HG02763 (cell line): ENCODE measurements around the gene ZNF562.

Source experiments
- ATAC-seq: cut with Tn5 transposase; IDR thresholded peaks from one replicate; pipeline ENCODE4 v1.9.1; 2021; ENCODE audit warnings: mild to moderate bottlenecking, moderate library complexity; ENCODE audit not compliant: unreplicated experiment

The ZNF562 gene

DNA sequence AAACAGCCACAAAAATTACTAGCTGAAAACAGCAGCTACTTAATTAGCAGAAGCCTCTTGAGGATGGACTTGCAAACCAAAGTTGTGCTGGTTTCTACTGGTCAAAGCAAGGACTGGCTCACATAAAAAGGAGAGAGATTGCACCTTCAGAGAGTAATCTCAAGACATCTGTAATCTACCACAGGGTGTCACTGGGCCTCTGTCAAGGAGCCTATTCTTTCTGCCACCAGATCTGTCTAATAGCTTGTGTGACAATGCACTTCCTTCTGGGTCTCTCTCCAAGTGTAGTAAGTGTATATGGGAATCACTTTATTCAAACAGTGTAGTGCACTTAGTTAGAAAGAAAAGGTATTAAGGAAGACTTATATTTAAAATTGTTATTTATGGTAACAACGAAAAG, 29.4 kb downstream of the ZNF562 start:
- ATAC-seq, result no peak

DNA sequence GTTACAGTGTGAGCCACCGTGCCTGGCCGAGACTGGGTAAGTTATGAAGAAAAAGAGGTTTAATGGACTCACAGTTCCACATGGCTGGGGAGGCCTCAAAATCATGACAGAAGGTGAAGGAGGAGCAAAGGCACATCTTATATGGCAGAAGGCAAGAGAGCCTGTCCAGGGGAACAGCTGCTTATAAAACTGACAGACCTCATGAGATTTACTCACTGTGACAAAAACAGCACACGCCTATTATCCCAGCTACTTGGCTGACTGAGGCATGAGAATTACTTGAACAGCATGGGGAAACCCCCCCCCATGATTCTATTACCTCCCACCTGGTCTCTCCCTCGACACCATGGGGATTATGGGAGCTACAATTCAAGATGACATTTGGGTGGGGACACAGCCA, 30.4 kb downstream of the ZNF562 start:
- no peak for ATAC-seq

DNA sequence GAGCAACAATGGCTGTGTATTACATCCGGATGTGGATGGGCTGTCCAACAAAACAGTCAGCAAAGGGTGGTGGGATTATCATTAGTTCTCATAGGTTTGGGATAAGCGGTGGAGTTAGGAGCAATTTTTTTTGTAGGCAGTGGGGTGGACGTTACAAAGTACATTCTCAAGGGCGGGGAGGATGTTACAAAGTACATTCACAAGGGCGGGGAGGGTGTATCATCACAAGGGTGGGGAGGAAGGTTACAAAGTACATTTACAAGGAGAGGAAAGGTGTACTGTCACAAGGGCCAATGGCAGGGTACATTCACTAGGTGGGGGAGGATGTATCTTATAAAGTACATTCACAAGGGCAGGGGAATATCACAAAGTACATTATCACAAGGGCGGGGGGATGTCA, 33.1 kb downstream of the ZNF562 start:
- no peak for ATAC-seq

DNA sequence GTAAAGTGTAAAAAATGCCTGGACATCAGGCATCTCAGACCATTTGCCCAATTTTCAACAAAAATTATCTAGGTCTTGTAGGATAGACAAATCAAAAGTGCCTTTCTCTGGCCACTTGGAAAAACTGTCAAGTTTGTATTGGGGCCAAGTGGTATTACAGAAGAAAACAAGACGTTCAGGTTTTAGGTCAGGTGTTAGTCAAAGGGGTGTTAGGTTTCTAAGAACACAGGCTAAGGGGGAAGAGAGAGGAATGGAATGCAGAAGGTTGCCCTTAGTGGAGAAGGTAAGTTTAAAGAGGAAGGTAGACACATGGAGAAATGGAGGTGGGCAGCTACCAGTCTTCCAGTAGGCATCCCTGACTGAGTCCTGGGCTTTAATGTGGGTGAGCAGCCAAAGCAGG, 33.9 kb downstream of the ZNF562 start:
- no peak for ATAC-seq

DNA sequence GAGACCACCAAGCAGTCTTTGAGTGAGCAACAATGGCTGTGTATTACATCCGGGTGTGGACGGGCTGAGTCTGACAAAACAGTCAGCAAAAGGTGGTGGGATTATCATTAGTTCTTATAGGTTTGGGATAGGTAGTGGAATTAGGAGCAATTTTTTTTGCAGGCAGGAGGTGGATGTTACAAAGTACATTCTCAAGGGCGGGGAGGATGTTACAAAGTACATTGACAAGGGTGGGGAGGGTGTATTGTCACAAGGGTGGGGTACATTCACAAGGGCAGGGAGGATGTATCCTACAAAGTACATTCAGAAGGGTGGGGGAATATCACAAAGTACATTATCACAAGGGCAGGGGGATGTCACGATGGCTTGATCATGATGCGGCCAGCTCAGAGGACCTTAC, 38.9 kb downstream of the ZNF562 start:
- ATAC-seq, result no peak

DNA sequence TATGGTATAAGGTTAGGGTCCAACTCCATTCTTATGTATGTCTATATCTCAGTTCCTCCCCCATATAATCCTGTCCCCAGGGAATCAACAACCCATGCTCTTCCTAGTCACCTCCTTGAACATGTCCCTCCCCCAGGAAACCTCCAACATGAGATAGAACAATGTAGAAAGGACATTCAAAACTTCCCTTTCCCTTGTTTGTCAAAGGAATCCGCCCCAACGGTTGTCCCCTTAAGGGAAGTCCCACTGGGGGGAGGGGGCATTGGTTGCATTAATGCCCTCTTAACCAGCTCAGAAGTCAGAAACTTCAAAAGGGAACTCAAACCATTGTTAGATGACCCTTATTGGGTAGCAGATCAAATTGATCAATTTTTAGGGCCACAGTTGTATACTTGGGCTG, 47.0 kb downstream of the ZNF562 start:
- ATAC-seq, result no peak

DNA sequence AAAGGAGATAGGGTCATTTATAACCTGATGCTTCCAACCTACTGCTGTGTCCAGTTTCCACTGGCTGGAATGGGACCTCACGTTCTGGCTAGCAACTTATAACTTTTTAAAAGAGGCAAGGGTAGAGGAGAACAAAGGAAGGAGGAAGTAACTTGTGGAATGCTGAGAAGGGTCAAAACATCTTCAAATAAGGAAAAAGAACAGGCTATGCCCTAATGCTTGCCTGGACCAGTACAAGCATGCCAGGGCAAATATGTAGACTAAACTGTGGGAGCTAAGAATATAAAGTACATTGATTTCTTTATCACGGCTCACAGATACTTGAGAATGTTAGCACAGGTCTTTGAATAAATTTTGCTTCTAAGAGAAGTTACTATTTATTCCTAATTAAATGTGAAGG, 52.4 kb downstream of the ZNF562 start:
- no peak for ATAC-seq

DNA sequence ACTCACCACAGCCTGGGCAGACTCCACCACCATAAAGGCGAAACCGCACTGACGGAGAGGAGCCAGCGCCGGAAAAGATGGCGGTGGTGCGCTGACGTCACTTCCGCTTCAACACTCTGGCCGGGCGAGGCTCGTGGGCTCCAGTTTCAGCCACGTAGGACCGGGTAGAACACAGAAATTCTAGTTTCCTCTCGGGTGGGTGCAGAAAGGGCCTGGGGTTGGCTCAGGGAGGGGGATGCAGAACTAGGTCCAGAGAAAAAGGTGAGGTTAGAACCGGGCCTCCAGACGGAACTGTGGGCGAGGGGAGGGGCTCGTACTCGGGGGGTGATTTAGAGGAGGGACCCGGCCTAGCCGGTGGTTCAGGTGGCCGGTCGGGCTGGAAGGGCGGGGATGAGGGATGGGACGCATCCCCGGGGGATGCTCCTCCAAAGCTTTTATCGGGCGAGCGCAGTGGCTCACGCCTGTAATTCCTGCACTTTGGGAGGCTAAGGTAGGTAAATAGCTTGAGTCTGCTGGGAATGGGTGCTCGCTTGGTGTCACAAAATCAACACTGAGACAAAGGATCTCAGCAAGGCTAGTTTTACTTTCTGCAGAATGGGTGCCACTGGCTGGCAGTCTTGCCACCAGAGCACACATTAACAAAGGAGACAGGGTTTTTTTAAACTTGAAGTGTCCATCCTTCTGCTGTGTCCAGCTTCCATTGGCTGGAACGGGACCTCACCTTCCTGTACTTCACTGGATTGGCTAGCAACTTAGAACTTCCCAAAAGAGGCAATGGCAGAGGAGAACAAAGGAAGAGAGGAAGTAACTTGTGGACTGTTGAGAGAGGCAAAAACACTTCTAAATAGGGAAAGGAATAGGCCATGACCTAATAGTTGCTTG, 53.5 kb downstream of the ZNF562 start, which contains the start of gene ZNF561:
Gene ZNF561, minus strand, starts transcription at position 77 of the 882 bp plus-strand sequence. CDS start 1,776 bp downstream, outside the sequence.
- peak; percentile 84 for ATAC-seq

DNA sequence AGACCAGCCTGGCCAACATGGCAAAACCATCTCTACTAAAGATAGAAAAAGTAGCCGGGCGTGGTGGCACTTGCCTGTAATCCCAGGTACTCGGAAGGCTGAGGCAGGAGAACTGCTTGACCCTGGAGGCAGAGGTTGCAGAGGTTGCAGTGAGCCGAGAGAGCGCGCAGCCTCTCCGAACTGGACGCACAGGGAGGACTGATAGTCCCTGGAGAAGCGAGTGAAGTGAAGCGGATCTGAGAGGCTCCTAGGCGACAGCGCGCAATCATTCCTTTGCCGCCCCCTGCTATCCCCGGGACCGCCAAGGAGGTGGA, 54.1 kb downstream of the ZNF562 start:
- peak; percentile 24 for ATAC-seq

DNA sequence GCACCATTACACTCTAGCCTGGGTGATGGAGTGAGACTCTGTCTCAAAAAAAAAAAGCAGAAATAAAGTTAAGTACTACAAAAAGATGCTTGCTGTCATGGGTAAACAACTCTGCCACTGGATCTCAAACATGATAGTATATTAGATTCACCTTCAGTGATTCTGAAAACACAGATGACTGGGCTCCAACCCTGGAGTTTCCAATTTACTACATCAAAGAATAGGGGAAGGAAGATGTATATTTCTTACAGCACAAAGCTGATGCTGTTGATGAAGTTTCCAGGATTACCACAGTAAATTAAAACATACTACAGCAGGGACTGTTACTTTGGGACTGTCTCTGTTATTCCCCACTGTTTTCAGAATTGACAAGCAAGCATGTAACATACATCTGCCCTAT, 59.1 kb downstream of the ZNF562 start:
- no peak for ATAC-seq

DNA sequence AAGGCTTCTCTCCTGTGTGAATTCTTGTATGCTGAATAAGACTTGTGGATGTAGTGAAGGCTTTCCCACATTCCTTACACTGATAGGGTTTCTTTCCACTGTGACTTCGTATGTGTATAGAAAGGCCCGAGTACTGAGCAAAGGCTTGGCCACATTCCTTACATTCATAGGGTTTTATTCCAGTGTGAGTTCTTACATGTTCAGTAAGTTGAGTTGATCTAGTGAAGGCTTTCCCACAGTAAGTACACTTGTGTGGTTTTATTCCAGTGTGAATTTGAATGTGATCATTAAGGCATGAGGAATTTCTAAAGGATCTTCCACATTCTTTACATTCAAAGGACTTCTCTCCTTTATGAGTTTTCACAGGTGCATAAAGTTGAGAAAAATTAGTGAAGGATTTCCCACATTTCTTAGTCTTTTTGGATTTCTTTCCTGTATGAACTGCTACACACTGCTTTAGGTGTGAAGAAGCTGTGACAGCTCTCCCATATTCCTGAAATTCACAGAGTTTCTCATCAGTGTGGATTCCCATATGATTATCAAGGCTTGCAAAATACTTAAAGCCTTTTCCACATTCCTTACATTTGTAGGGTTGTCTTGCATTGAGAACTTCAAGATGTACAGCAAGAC, 64.3 kb downstream of the ZNF562 start:
- no peak for ATAC-seq

DNA sequence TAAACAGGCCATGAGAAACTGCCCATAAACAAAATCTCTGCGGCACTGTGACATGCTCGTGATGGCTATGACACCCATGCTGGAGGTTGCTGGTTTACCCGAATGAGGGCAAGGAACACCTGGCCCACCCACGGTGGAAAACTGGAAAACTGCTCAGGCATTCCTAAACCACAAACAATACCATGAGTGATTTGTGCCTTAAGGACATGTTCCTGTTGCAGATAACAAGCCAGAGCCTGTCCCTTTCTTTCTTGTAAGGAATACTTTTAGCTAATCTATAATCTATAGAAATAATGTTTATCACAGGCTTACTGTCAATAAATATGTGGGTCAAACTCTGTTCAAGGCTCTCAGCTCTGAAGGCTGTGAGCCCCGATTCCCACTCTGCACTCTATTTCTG, 66.0 kb downstream of the ZNF562 start:
- no peak for ATAC-seq

DNA sequence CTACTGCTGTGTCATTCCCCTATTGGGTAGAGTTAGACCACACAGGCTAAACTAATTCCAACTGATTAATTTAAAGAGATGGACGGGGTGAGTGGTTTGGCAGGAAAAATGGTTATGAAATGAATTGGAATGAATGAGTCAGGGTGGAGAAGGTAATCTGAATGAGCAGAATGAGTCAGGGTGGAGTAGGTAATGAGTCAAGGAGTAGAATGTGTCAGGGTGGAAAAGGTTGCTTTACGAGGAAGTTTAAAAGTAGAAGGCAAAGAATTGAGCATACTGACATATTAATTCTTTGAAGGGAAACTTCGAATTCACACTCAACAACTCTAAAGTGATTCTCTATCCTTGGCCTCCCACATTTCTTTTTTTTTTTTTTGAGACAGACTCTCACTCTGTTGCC, 77.9 kb downstream of the ZNF562 start:
- no peak for ATAC-seq
